Smooth muscle cell (in vitro differentiated cells): ENCODE results near the gene RFX6. TPM values are rescaled to one million over a fixed set of nuclear protein-coding genes. Genes with fewer than 3 reads are reported as not detected.

ENCODE experiments used
- DNase-seq: peaks from one replicate; lab custom pipeline; 2025; ENCODE audit not compliant: unreplicated experiment; lab: John Stamatoyannopoulos, UW
- H2AFZ ChIP-seq: fragments of 200-600 bp; sonication (generic); 2 replicates; pipeline ENCODE4 v1.6.0; 2016; ENCODE audit warnings: antibody characterized with exemption, low read depth, mild to moderate bottlenecking
- H3F3A ChIP-seq: fragments of 200-600 bp; sonication (generic); 2 replicates; pipeline ENCODE4 v1.6.0; 2017; ENCODE audit warnings: antibody characterized with exemption, low read depth
- H3K27ac ChIP-seq: fragments of 200-600 bp; sonication (generic); 2 replicates; pipeline ENCODE4 v1.5.1; 2016; ENCODE audit warnings: low read depth, mild to moderate bottlenecking
- H3K27me3 ChIP-seq: fragments of 200-600 bp; sonication (generic); 2 replicates; pipeline ENCODE4 v1.6.1; 2016; ENCODE audit warnings: low read depth, mild to moderate bottlenecking
- H3K36me3 ChIP-seq: fragments of 200-600 bp; sonication (generic); 2 replicates; pipeline ENCODE4 v1.5.1; 2016; ENCODE audit warnings: low read depth
- H3K4me1 ChIP-seq: fragments of 200-600 bp; sonication (generic); 2 replicates; pipeline ENCODE4 v1.5.1; 2016; ENCODE audit warnings: low read depth
- H3K4me2 ChIP-seq: fragments of 200-600 bp; sonication (generic); 2 replicates; pipeline ENCODE4 v1.6.0; 2016; ENCODE audit warnings: mild to moderate bottlenecking
- H3K4me3 ChIP-seq: fragments of 200-600 bp; sonication (generic); 2 replicates; pipeline ENCODE4 v1.5.1; 2016; ENCODE audit warnings: mild to moderate bottlenecking
- H3K79me2 ChIP-seq: fragments of 200-600 bp; sonication (generic); 2 replicates; pipeline ENCODE4 v1.6.0; 2016; ENCODE audit warnings: low read depth, mild to moderate bottlenecking
- H3K9ac ChIP-seq: fragments of 200-600 bp; sonication (generic); 2 replicates; pipeline ENCODE4 v1.6.0; 2016; ENCODE audit warnings: low read depth
- H3K9me3 ChIP-seq: fragments of 200-600 bp; sonication (generic); replicated peaks from 2 replicates; pipeline ENCODE4 v1.5.1; 2016; ENCODE audit warnings: low read depth
- H4K20me1 ChIP-seq: fragments of 200-600 bp; sonication (generic); 2 replicates; pipeline ENCODE4 v1.6.0; 2016; ENCODE audit warnings: low read depth
- WGBS: methylation state at CpG from one replicate; pipeline ENCODE4 v1.1.7; 2016; ENCODE audit warnings: low lambda C conversion rate; 5-methylcytosine and 5-hydroxymethylcytosine counted together
- polyA plus RNA-seq: library from polyadenylated mRNA; unstranded; fragments of >200 nt; fragmentation: Nextera tagmentation; extraction: Ambion mirVana; gene quantifications from 2 replicates; pipeline ENCODE4 v1.2.1, GENCODE V29; 2016
- total RNA-seq: library from RNA; depleted of rRNA; stranded (reverse); fragments of >200 nt; gene quantifications from 2 replicates; pipeline ENCODE4 v1.2.3, GENCODE V29; 2014
- TF ChIP-seq, protein P1 (sequence below): fragments of 200-600 bp; sonication (generic); IDR thresholded peaks from 2 replicates; pipeline ENCODE4 v1.5.1; 2017; ENCODE audit warnings: borderline replicate concordance, mild to moderate bottlenecking, antibody characterized with exemption; ENCODE audit not compliant: insufficient read depth, poor library complexity, severe bottlenecking

RFX6 gene
- total and polyA plus RNA-seq, 2 experiments from 2014 or later = not detected

DNA sequence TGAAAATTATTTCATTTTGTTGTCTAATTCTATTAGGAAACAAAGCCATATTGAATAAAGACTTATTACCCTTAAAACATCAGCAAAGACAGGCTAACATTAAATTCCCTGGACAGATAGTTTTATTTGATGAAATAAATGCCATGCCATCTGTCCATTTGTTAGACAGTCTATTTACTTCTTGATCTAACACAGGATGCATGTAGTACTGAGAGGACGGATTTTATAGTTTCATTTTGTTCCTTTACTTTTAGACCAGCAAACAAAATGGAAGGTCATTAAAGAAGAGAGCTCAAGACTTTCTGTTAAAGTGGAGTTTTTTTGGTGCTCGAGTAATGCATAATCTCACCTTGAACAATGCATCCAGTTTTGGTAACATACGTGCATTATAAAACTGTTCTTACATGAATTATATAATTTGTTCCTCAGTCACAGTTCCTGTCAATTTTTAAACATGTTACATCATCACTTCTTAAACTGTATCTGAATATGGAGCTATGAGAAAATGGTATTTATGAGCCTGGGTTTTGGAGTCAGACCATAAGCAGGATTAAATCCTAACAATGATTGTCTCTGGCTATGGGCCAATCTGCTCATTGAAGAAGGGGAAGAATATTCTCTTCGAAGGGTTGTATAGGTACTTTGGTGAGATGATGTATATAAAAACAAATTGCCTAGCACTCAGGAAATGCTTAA, 46.0 kb downstream of the RFX6 start:
- no peak for DNase-seq
- no peak overlapping the region for H3K4me3 ChIP-seq
- peaks cover 5% of the 10 kb centered on the region for H3K27me3 ChIP-seq
- no peak overlapping the region for H3K27ac ChIP-seq
- H3K79me2 ChIP-seq = no peaks in the 10 kb centered on the region
- 91% methylated on average over 4 of the region's 4 CpGs for WGBS
- H3K4me2 ChIP-seq = no peak overlapping the region
- no peaks in the 10 kb centered on the region for H4K20me1 ChIP-seq
- no peaks in the 10 kb centered on the region for H3K4me1 ChIP-seq
- no peaks in the 10 kb centered on the region for H3K9me3 ChIP-seq
- H3F3A ChIP-seq = no peaks in the 10 kb centered on the region
- H3K36me3 ChIP-seq = no peaks in the 10 kb centered on the region
- TF ChIP-seq, protein P1, sequence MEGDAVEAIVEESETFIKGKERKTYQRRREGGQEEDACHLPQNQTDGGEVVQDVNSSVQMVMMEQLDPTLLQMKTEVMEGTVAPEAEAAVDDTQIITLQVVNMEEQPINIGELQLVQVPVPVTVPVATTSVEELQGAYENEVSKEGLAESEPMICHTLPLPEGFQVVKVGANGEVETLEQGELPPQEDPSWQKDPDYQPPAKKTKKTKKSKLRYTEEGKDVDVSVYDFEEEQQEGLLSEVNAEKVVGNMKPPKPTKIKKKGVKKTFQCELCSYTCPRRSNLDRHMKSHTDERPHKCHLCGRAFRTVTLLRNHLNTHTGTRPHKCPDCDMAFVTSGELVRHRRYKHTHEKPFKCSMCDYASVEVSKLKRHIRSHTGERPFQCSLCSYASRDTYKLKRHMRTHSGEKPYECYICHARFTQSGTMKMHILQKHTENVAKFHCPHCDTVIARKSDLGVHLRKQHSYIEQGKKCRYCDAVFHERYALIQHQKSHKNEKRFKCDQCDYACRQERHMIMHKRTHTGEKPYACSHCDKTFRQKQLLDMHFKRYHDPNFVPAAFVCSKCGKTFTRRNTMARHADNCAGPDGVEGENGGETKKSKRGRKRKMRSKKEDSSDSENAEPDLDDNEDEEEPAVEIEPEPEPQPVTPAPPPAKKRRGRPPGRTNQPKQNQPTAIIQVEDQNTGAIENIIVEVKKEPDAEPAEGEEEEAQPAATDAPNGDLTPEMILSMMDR = no peak
- no peak overlapping the region for H3K9ac ChIP-seq
- no peak overlapping the region for H2AFZ ChIP-seq

DNA sequence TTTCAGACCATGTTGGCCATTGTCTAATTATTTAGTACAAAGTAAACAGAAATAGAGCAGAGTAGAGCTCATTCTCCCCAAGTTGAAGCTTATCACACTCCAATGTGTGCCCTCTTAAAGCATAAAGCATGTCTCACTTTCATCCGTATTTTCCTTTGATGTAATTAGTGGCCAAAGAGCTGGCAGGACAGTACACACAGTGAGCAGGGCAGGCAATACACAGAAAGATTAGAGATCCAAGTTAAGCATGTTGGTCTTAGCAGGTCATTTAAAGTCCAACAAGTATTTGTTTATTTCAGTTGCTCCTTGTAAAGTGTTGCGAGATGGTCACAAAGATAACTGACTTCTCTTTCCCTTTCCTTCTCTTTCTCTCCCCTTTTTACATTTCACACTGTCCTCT, 47.2 kb downstream of the RFX6 start:
- no peaks in the 10 kb centered on the region for H3F3A ChIP-seq
- H3K4me2 ChIP-seq = no peak overlapping the region
- H4K20me1 ChIP-seq = no peaks in the 10 kb centered on the region
- no peak overlapping the region for H3K27ac ChIP-seq
- no peak for DNase-seq
- H3K9me3 ChIP-seq = no peaks in the 10 kb centered on the region
- TF ChIP-seq, protein P1 = no peak
- H3K4me1 ChIP-seq = no peaks in the 10 kb centered on the region
- H3K36me3 ChIP-seq = no peaks in the 10 kb centered on the region
- 46% methylated on average over 2 of the region's 2 CpGs for WGBS
- no peak overlapping the region for H3K4me3 ChIP-seq
- no peak overlapping the region for H2AFZ ChIP-seq
- no peaks in the 10 kb centered on the region for H3K27me3 ChIP-seq
- H3K79me2 ChIP-seq = no peaks in the 10 kb centered on the region
- no peak overlapping the region for H3K9ac ChIP-seq

DNA sequence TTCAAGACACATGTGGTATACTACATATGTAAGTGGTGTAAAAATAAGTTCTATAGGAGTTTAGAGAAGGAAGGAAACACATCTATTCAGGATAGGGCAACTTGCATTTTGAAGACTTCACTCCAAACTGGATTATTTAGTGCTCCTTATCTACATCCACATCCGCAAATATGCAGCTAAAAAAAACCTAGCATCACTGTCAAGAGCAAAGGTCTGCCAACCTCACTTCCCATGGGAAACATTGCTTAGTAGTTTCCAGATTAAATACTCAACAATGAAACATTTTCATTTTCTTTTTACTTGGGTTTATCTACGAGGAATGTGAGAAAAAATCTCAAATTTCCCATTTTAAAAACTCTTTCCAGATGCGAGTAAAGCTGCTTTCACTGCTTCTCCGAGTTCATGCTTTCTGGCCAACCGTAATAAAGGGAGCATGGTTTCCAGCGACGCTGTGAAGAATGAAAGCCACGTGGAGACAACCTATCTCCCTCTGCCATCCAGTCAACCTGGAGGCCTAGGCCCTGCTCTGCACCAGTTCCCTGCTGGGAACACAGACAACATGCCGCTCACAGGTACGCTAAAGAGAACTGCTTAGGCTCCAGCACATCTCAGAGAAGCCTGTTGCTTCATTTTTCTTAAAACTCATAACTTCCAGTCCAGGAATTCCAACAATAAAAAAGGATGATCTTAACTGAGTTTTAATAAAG, 48.2 kb downstream of the RFX6 start:
- DNase-seq = no peak
- Histone ChIP-seq H3K4me2 (no peak overlapping the region), H3K79me2 (no peaks in the 10 kb centered on the region), H2AFZ (no peak overlapping the region), H3K9ac (no peak overlapping the region), H3K4me3 (no peak overlapping the region), H4K20me1 (no peaks in the 10 kb centered on the region), H3K27ac (no peak overlapping the region), H3K36me3 (no peaks in the 10 kb centered on the region), H3K4me1 (no peaks in the 10 kb centered on the region), H3K9me3 (no peaks in the 10 kb centered on the region), H3F3A (no peaks in the 10 kb centered on the region), H3K27me3 (no peaks in the 10 kb centered on the region)
- WGBS = 73% methylated on average over 10 of the region's 10 CpGs
- TF ChIP-seq, protein P1 = no peak
